Fibroblast of lung (primary cell): ENCODE measurements around the gene NTN1.

Source experiments
- CTCF ChIP-seq, 2 donors: IDR thresholded peaks in 1 of 2; conservative IDR thresholded peaks in 1 of 2; 1 replicate in 1 of 2; 2 replicates in 1 of 2; pipeline ENCODE4 v1.5.1; 2011 to 2012; ENCODE audit warnings: low read length in 2 of 2, control low read depth in 1 of 2, inconsistent platforms in 1 of 2, low read depth in 1 of 2, mild to moderate bottlenecking in 1 of 2
- EZH2 ChIP-seq: IDR thresholded peaks from 2 replicates; pipeline ENCODE4 v1.5.1; 2012; ENCODE audit warnings: low read length, control low read depth, mild to moderate bottlenecking; ENCODE audit errors: missing control alignments

GRCh38 chr17:9218911-9219310, 197.6 kb downstream of the NTN1 start:
- no peak for TF ChIP-seq CTCF (conservative IDR thresholded peaks at IDR 0.05 in 1 of 2, IDR thresholded peaks at IDR 0.05 in 1 of 2; ENCODE audit: low read depth in 1 of 2, low read length in 2 of 2)
- TF ChIP-seq EZH2: no peak
